GM12875 (cell line): Measurements from ENCODE around the gene TMEM229A.

Source experiments
- H3K4me3 ChIP-seq: one replicate; pipeline ENCODE4 v1.5.1; 2011; ENCODE audit warnings: low read depth, low read length, control low read depth
- CTCF ChIP-seq: IDR thresholded peaks from 2 replicates; pipeline ENCODE4 v1.5.1; 2011; ENCODE audit warnings: low read depth, mild to moderate bottlenecking, control low read depth, inconsistent platforms, low read length, moderate library complexity, borderline replicate concordance; ENCODE audit not compliant: insufficient read depth

TMEM229A gene

GRCh38 chr7:123996327-123996625 is 36.6 kb downstream of the TMEM229A start:
- H3K4me3 ChIP-seq: no peak overlapping the region
- no peak for TF ChIP-seq CTCF

- H3K4me3 ChIP-seq: no peak overlapping the region
- no peak for TF ChIP-seq CTCF
Measured at GRCh38 chr7:123995617-123996326, 37.1 kb downstream of the TMEM229A start.

GRCh38 chr7:123994449-123994848 is 38.4 kb downstream of the TMEM229A start:
- no peak for TF ChIP-seq CTCF
- no peak overlapping the region for H3K4me3 ChIP-seq

GRCh38 chr7:123993996-123994395 is 38.9 kb downstream of the TMEM229A start:
- H3K4me3 ChIP-seq: no peak overlapping the region
- TF ChIP-seq CTCF: no peak

GRCh38 chr7:123992913-123993518 is 39.9 kb downstream of the TMEM229A start:
- no peak overlapping the region for H3K4me3 ChIP-seq
- no peak for TF ChIP-seq CTCF

GRCh38 chr7:123987445-123987844 is 45.4 kb downstream of the TMEM229A start:
- no peak for TF ChIP-seq CTCF
- H3K4me3 ChIP-seq: no peak overlapping the region
